Fibroblast of villous mesenchyme (primary cell): ENCODE data around the gene LRP1B. TPM values are rescaled to one million over a fixed set of nuclear protein-coding genes. Genes with fewer than 3 reads are reported as not detected.

Source experiments
- DNase-seq: peaks from one replicate; pipeline ENCODE4 v3.0.0-alpha.2; 2010; ENCODE audit warnings: low read depth
- H3K4me3 ChIP-seq: 2 replicates; pipeline ENCODE4 v1.5.1; 2011; ENCODE audit warnings: low read depth, mild to moderate bottlenecking, low read length
- CTCF ChIP-seq: IDR thresholded peaks from 2 replicates; pipeline ENCODE4 v1.5.1; 2012; ENCODE audit warnings: low read depth, mild to moderate bottlenecking, low read length; ENCODE audit not compliant: insufficient read depth
- total RNA-seq: library from RNA; depleted of rRNA; stranded (reverse); fragments of >200 nt; gene quantifications from 2 replicates; pipeline ENCODE4 v1.2.3, GENCODE V29; 2012

Gene LRP1B
- total RNA-seq, 1 donor, result 2.2 TPM

GRCh38 chr2:140630557-140630956 is 1500.3 kb downstream of the LRP1B start:
- DNase-seq, result no peak
- no peak overlapping the region for H3K4me3 ChIP-seq
- TF ChIP-seq CTCF, result no peak

GRCh38 chr2:140627885-140628284 is 1502.9 kb downstream of the LRP1B start:
- H3K4me3 ChIP-seq, result no peak overlapping the region
- no peak for DNase-seq
- TF ChIP-seq CTCF, result no peak

GRCh38 chr2:140627136-140627535 is 1503.7 kb downstream of the LRP1B start:
- TF ChIP-seq CTCF, result no peak
- no peak for DNase-seq
- H3K4me3 ChIP-seq, result no peak overlapping the region

GRCh38 chr2:140624200-140624599 is 1506.6 kb downstream of the LRP1B start:
- H3K4me3 ChIP-seq, result no peak overlapping the region
- no peak for DNase-seq
- no peak for TF ChIP-seq CTCF

GRCh38 chr2:140621583-140622362 is 1509.0 kb downstream of the LRP1B start:
- no peak for TF ChIP-seq CTCF
- DNase-seq, result no peak

GRCh38 chr2:140604788-140605187 is 1526.0 kb downstream of the LRP1B start:
- DNase-seq, result no peak
- TF ChIP-seq CTCF, result no peak
- H3K4me3 ChIP-seq, result no peak overlapping the region

More at GRCh38 chr2:140621583-140622362, 1509.0 kb downstream of the LRP1B start:
- H3K4me3 ChIP-seq, result no peak overlapping the region

- no peak for TF ChIP-seq CTCF
- DNase-seq, result peak; percentile 1
- no peak overlapping the region for H3K4me3 ChIP-seq
Measured at GRCh38 chr2:140604096-140604495, 1526.7 kb downstream of the LRP1B start.
